NB4 (cell line): Measurements from ENCODE around the gene CBX4.

Source experiments
- CTCF ChIP-seq: IDR thresholded peaks from one replicate; pipeline ENCODE4 v1.5.1; 2012; ENCODE audit warnings: low read depth, low read length
- MAX ChIP-seq: IDR thresholded peaks from 2 replicates; pipeline ENCODE4 v1.6.1; 2011; ENCODE audit warnings: low read depth, low read length

- TF ChIP-seq CTCF (no peak), MAX (no peak)
Measured at GRCh38 chr17:79794659-79795511, 44.4 kb downstream of the CBX4 start.
